Pancreas (tissue), 10 donors: ENCODE data around the gene DNAJC1. TPM values are rescaled to one million over a fixed set of nuclear protein-coding genes. Genes with fewer than 3 reads are reported as not detected.

Source experiments
- ATAC-seq, 4 donors: fragments of 200-7000 bp; cut with Tn5 transposase; one replicate each; pipeline versions ENCODE4 v1.8.0 to v1.9.1; 2020; ENCODE audit warnings: mild to moderate bottlenecking in 4 of 4, moderate library complexity in 4 of 4
- DNase-seq, 6 donors: peaks; one replicate each; pipeline ENCODE4 v3.0.0-alpha.2; 2020
- FAIRE-seq: peaks from 2 replicates; lab custom pipeline; 2012; peaks lifted over from hg19 to GRCh38; lab: Jason Lieb, UNC
- H3K27ac ChIP-seq, 4 donors: fragments of 200-600 bp; sonication (generic); 1 replicate in 3 of 4; 2 replicates in 1 of 4; pipeline versions ENCODE4 v1.5.0 to v1.8.0; 2020
- H3K27me3 ChIP-seq, 4 donors: fragments of 200-600 bp; one replicate each; pipeline ENCODE4 v1.8.0; 2021
- H3K36me3 ChIP-seq, 3 donors: fragments of 200-600 bp; sonication (generic) in 1 of 3; one replicate each; pipeline versions ENCODE4 v1.5.0 to v1.8.0; 2020 to 2021
- H3K4me1 ChIP-seq, 3 donors: fragments of 200-600 bp; one replicate each; pipeline ENCODE4 v1.8.0; 2021
- H3K4me3 ChIP-seq, 4 donors: fragments of 200-600 bp; sonication (generic) in 2 of 4; one replicate each; pipeline versions ENCODE4 v1.5.0 to v1.8.0; 2020 to 2021
- H3K9me3 ChIP-seq, 4 donors: fragments of 200-600 bp; one replicate each; pipeline ENCODE4 v1.8.0; 2021
- CTCF ChIP-seq, 4 donors: fragments of 200-600 bp; sonication (generic) in 3 of 4; IDR thresholded peaks; one replicate each; pipeline versions ENCODE4 v1.5.0 to v1.8.0; 2021; ENCODE audit warnings: antibody characterized with exemption in 4 of 4
- WGBS, 2 donors: extraction: QIAGEN DNeasy Blood & Tissue Kit; methylation state at CpG; one replicate each; pipeline ENCODE4 v1.1.7; 2013; 5-methylcytosine and 5-hydroxymethylcytosine counted together
- intact Hi-C, 3 donors: fragments of 100-400 bp; cut with DNase I; formaldehyde crosslinking; loops; one replicate each; pipeline versions ENCODE4 v1.11.1 to v1.14.2; 2022
- polyA plus RNA-seq, 2 donors: library from polyadenylated mRNA; stranded (reverse); fragments of 200-250 nt; gene quantifications; one replicate each; pipeline ENCODE4 v1.2.3, GENCODE V29; 2013
- total RNA-seq, 6 donors: library from RNA; stranded (reverse); fragmentation: NEBNext Ultra II Directional in 4 of 6; extraction: Animal tissue kit (Norgen Biotek cat#: 25700) in 4 of 6; gene quantifications; one replicate each; pipeline versions ENCODE4 v1.2.1 to v1.2.4, GENCODE V29; 2021 to 2023
- donor health status: healthy with polysubstance abuse.
- donor health status: DM: no; HTN: no; CAD: no; lungs with moderate emphysema.
- donor health status: DM: no; HTN: no; CAD: no.
- donor health status: control.
- donor health status: control.
- donor health status: Bipolar disorder and iron deficiency.
- donor health status: DM: yes; HTN: yes; CAD: no.
- donor health status: DM: no; HTN: no; CAD: no.
- donor health status: DM: no; HTN: no; CAD: no.
- donor health status: DM: yes; HTN: yes; CAD: no.

The DNAJC1 gene
- total and polyA plus RNA-seq, 8 donors, result 16.7 to 30.7 (median 22.7) TPM

GRCh38 chr10:21771219-21771618 lies 232.3 kb downstream of the DNAJC1 start:
- 97% methylated on average over 4 of the region's 4 CpGs for WGBS, 2 donors

GRCh38 chr10:21769041-21769440 lies 234.5 kb downstream of the DNAJC1 start:
- no peaks in the 10 kb centered on the region for H3K36me3 ChIP-seq
- H3K27ac ChIP-seq, result no peak overlapping the region
- no peak for TF ChIP-seq CTCF (IDR thresholded peaks at IDR 0.05)
- no peaks in the 10 kb centered on the region for H3K27me3 ChIP-seq
- intact Hi-C loops, result no loop called here
- DNase-seq (no peak), FAIRE-seq (no peak), ATAC-seq (no peak)
- no peak overlapping the region for H3K4me3 ChIP-seq
- H3K9me3 ChIP-seq, result no peaks in the 10 kb centered on the region
- H3K4me1 ChIP-seq, result no peaks in the 10 kb centered on the region
- WGBS, 2 donors, result 56 to 65% methylated on average over 3 of the region's 3 CpGs

More at GRCh38 chr10:21771219-21771618, 232.3 kb downstream of the DNAJC1 start:
- intact Hi-C loops, result no loop called here
- Histone ChIP-seq H3K4me3 (no peak overlapping the region), H3K4me1 (no peaks in the 10 kb centered on the region), H3K27ac (no peak overlapping the region), H3K36me3 (no peaks in the 10 kb centered on the region), H3K9me3 (no peaks in the 10 kb centered on the region), H3K27me3 (no peaks in the 10 kb centered on the region)
- no peak for DNase-seq
- FAIRE-seq, result no peak
- TF ChIP-seq CTCF (IDR thresholded peaks at IDR 0.05), result no peak
- no peak for ATAC-seq

DNA sequence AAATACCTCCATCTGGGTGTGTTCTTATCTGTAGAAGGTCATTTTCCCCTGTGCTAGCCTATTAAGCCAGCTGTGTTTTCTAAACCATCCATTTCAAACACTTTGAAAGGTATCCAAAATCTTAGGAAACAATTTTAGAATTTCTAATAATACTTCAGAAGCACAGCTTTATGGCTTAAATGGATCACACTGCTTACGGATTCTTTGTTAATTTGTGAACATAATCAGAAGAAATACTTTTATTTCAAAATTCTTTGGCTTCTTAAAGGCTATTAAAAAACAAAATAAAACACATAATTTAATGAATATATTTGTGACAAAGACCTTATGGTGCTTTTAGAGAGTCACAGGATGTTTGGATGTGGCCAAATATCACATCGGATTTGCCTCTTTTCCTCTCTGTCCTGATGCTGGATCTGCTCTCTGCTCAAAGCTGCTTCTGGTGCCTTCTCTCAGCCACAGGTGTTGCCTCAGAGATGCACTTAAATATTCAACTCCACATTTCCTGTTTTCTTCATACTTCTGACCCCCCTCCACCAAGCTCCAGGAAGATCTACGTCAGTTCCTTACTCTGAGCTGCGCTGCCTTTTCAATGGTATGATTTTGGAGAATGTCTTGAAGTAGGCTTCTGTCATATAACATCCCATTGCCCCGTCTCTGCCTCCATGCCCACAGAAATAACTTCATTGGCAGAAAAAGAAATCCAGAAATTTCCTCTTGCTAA lies 238.9 kb downstream of the DNAJC1 start:
- no peak for FAIRE-seq
- Histone ChIP-seq H3K27me3 (no peaks in the 10 kb centered on the region), H3K4me1 (no peaks in the 10 kb centered on the region), H3K36me3 (no peaks in the 10 kb centered on the region), H3K4me3 (no peak overlapping the region), H3K9me3 (no peaks in the 10 kb centered on the region), H3K27ac (no peak overlapping the region)
- TF ChIP-seq CTCF (IDR thresholded peaks at IDR 0.05), result no peak
- WGBS, 2 donors, result 91 to 92% methylated on average over 5 of the region's 5 CpGs
- no peak for ATAC-seq
- DNase-seq, result no peak
- intact Hi-C loops, result no loop called here

DNA sequence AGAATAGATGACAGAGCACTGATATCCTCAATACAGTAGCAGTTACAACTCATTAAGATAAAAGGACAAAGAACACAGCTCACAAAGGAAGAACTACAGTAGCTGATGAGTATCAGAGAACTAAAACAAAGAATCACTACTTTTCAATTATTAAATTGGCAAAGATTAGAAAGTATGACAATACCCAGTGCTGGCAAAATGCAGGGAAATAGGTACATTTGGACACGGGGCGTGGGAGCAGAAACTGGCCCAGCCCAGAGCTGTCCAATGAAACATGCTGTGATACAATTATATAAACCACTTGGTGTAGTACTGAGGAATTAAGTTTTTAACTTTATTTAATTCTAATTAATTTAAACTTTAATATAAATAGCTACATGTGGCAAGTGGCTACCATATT lies 243.2 kb downstream of the DNAJC1 start:
- intact Hi-C loops, result no loop called here
- Histone ChIP-seq H3K27me3 (no peaks in the 10 kb centered on the region), H3K36me3 (peaks cover 0 to 9% (median 4%) of the 10 kb centered on the region in 3 donors), H3K27ac (no peak overlapping the region), H3K9me3 (no peaks in the 10 kb centered on the region), H3K4me1 (no peaks in the 10 kb centered on the region), H3K4me3 (no peak overlapping the region)
- TF ChIP-seq CTCF (IDR thresholded peaks at IDR 0.05), result no peak
- 98 to 99% methylated on average over 2 of the region's 2 CpGs for whole genome bisulfite sequencing, 2 donors
- FAIRE-seq (no peak), DNase-seq (no peak), ATAC-seq (no peak)

GRCh38 chr10:21759232-21759631 lies 244.3 kb downstream of the DNAJC1 start:
- WGBS, 2 donors, result 94 to 98% methylated on average over 21 of the region's 21 CpGs
- Histone ChIP-seq H3K27me3 (no peaks in the 10 kb centered on the region), H3K27ac (no peak overlapping the region), H3K4me1 (no peaks in the 10 kb centered on the region), H3K36me3 (peaks cover 0 to 9% (median 4%) of the 10 kb centered on the region in 3 donors), H3K9me3 (no peaks in the 10 kb centered on the region), H3K4me3 (no peak overlapping the region)
- FAIRE-seq, result no peak
- TF ChIP-seq CTCF (IDR thresholded peaks at IDR 0.05), result no peak
- ATAC-seq, result no peak
- intact Hi-C loops, result no loop called here
- peak in 1 of 6 donors; percentile 39 for DNase-seq
